CD4-positive, alpha-beta T cell treated with Interleukin-2 at 100 ng/mL for 4 hours (primary cell): Measurements from ENCODE around the gene HOXD13.

Experiments used
- DNase-seq: peaks from one replicate; pipeline ENCODE4 v3.0.0-alpha.2; 2020; ENCODE audit warnings: low spot score

Gene HOXD13

DNA sequence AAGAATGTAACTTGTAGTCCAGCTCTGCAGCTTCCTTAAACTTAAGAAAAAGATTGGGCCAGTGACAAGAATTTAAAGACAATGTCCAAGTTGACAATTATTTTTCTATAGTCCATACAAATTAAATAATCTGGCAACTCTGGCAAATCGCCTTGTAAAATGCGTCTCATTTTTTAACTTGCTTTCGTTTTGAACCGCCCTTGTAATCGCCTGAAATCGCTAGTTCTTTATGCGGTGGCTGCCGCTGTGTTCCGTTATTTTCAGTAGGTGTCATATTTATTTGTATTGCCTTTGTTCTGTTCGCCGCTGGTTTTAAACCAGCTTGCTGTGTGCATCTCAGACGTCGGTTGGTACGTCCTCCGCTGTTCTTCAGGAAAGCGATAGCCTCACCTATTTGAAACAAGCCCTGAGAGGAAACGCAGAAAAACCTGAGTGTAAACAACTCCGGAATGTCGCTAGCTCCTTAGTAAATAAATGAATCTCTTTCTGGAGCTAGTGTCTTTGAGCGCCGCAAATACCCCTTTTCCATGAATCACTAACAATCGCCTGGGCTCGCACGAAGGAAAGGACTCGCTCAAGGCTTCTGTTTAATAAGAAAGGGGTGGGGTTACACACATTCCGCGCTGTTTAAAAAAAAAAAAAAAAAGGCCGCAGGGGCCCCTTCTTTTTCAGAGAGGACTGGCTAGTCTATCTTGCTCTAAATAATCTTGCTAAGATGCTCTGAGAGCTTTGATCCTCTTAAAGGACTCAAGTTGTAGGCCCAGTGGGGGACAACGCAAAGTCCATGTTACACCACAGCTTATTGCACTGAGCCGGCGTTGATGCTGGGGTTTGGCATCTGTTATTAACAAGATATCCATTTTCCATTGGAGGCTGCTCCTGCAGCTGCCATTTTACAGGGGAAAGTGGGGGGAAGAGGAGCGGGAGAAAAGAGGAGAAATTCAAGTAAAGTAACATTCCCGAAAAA, 40.0 kb downstream of the HOXD13 start:
- DNase-seq = no peak

DNA sequence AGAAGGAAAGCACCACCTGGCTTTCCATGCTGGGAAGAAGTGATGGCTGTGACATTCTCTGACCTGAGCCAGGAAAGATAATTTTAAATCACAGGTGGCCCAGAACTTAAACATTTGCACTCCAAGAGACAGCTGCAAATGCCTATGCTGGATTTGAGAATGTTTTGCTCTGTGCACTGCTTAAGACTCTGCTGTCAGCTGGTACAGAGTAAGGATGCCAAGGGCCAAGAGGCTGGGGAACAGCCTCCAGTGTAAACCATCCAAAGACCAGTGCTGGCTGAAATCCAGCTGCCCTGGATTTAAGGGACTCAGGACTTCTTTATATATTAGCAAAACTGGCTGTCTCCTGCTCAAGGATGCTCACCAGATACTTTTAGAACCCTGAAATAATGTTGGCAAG, 40.9 kb downstream of the HOXD13 start:
- DNase-seq = no peak

DNA sequence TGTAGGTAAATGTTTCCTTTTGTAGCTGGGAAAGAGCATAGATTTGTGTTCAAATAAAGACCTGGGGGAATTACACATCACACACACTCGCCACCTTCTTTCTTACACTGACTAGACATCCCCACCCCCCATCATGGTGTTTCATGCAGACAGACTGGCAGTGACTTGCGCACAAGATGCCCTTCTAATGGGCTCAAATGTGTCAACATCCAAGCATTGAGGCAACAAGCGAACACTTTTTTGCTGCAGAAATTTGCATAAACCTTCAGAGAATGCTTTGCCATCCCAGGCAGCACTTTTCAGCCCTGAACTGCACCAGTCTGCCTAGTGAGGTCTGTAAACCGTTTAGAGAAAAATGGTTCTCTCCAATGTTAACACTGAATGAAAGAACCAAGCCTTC, 41.5 kb downstream of the HOXD13 start:
- no peak for DNase-seq

GRCh38 chr2:176135035-176135440, 42.5 kb downstream of the HOXD13 start:
- no peak for DNase-seq

DNA sequence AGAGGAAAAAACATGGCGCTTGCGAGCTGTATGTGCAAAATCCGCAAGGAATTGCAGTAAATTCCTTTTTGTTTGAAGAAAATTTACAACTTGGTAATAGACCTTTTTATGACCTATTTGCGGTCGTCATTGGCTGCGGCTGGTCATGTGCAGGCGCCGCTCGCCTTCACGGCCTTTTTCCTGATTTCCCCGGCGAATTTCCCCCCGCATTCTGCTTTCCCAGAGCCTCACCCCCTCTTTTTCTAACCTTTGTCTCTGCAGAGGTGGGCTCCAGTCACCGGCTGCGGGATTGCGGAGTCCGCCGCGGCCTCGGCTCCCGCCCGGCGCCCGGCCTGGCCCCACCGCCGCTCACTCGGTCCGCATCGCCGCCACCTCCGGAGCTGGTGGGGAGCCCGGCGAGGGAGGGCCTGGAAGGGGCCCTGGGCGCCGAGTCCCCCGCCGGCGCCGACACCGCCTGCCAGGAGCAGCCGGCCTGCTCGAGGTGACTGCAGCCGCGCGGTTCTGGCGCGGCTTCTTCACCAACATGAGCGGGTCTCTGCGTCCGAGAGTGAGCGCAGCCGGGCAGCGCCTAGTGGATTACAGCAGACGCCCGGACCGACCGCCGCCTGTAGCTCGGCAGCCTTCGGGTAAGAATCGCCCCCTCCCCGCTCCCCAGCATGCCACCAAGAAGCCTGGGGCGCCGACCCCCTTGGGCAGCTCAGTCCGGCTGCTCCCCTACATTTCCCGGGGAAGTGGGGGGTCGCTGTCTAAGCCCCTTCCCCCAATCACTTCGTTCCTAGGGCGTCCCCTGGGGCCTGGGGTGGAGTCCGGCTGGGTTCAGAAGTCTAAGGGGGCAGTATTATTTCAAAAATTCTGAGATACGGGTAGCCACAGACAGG, 44.1 kb downstream of the HOXD13 start:
- no peak for DNase-seq

- DNase-seq = no peak
These were observed 44.7 kb downstream of the HOXD13 start for GRCh38 chr2:176137252-176137580.

GRCh38 chr2:176137906-176138305, 45.4 kb downstream of the HOXD13 start:
- no peak for DNase-seq

GRCh38 chr2:176138526-176138922, 46.0 kb downstream of the HOXD13 start:
- DNase-seq = no peak

DNA sequence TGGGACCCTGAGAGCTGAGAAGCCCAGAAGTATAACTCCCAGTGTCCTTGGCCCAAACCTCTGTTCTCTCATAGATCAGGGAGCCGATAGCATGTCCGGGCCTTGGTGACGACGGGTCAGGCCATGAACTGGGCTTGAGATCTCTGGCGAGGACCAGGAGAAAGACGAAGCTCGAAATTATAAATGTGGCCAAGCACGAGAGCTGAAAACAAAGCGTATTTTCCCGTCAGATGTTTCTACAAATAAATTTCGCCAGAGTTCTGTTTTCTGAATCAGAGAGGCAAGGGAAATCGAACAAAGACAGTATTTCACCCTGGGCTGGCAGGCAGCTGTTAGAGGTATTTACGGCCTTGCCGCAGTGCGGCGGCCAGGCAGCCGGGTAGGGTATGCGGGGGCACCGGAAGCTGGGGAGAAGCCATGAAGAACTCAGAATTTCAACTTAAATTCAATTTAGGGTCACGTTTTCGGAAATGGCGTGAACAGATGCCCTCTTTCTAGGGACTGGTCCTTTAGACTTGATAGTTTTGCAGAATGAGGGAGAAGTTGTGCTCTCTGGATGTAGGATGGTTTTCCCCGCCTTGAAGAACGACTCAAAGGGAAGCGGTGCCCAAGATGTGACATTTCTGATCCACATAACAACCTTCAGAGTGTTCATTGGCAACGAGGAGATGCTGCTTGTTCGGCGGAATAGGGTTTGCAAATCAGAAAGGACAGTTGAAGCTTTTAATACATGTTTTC, 46.6 kb downstream of the HOXD13 start:
- DNase-seq = no peak

GRCh38 chr2:176139661-176140512, 47.4 kb downstream of the HOXD13 start:
- no peak for DNase-seq

DNA sequence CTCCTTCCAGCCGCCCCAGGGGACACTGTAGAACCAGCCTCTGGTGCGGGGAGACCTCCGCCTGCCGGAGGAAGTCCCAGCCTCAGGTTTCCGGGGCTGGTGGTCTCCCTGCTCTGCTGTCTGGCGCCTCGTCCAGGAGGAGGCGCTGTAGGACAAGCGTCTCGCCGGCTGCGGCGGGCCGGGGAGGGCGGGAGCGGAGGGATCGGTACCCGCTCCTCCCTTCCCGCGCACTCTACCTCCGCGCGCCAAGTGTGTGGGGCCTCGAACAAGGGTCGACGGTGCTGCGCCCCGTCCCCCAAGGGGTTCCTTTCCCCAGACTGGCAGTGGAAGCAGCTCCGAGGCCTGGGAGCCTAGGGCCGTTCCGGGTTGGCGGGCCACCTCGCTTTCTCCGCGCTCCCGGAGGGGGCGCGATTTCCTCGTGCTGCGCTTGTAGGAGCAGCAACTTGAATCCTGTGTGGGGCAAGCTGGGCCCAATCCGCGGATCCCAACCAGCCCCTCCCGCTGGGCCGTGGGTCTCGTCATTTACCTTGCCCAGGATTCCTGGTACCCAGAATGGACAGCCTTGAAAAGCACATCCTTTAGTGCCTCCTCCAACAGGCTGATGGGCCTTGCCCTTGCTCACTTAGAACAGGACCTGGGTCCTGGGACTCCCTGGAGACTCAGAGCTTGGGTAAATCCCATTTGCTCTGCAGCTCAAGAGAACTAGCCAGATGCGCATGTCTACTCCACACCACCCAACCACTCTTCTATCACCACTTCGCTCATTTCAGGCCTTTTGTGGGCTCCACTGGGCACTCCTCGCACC, 48.2 kb downstream of the HOXD13 start:
- DNase-seq = peak; percentile 50

- no peak for DNase-seq
These were observed 49.8 kb downstream of the HOXD13 start for GRCh38 chr2:176142281-176142680.
